K562 (cell line): Measurements from ENCODE around the gene RAD17. TPM values are rescaled to one million over a fixed set of nuclear protein-coding genes. Genes with fewer than 3 reads are reported as not detected.

Experiments used
- ASH1L ChIP-seq: fragments of 450-650 bp; IDR thresholded peaks from 2 replicates; pipeline ENCODE4 v1.6.1; 2018; ENCODE audit warnings: borderline replicate concordance, mild to moderate bottlenecking, low read depth; ENCODE audit not compliant: partially characterized antibody
- CREB1 ChIP-seq, 2 experiments: sonication (generic) in 1 of 2; formaldehyde crosslinking in 1 of 2; IDR thresholded peaks; 2 replicates each; pipeline versions ENCODE4 v1.6.1 to v1.8.0; 2012 to 2022; ENCODE audit warnings: inconsistent platforms in 1 of 2, mild to moderate bottlenecking in 1 of 2, missing genetic modification reagents in 1 of 2, moderate library complexity in 1 of 2
- EP300 ChIP-seq: IDR thresholded peaks from 2 replicates; pipeline ENCODE4 v1.6.1; 2012; ENCODE audit warnings: low read length, improper control_type of control experiment
- FOXK1 ChIP-seq: sonication (generic); formaldehyde crosslinking; IDR thresholded peaks from 2 replicates; pipeline ENCODE4 v1.8.0; 2022; ENCODE audit warnings: missing genetic modification reagents, mild to moderate bottlenecking, borderline replicate concordance
- HOXB6 ChIP-seq: fragments of 250-450 bp; sonication (Bioruptor Pico); IDR thresholded peaks from 2 replicates; pipeline ENCODE4 v1.5.1; 2022; ENCODE audit warnings: mild to moderate bottlenecking, borderline replicate concordance
- ILK ChIP-seq: fragments of 450-650 bp; IDR thresholded peaks from 2 replicates; pipeline ENCODE4 v1.6.1; 2016; ENCODE audit warnings: missing genetic modification characterization, low read depth, mild to moderate bottlenecking, missing compliant biosample characterization, moderate library complexity, borderline replicate concordance
- MCM3 ChIP-seq: fragments of 450-650 bp; IDR thresholded peaks from 2 replicates; pipeline ENCODE4 v1.6.1; 2016
- NFRKB ChIP-seq: fragments of 450-650 bp; IDR thresholded peaks from 2 replicates; pipeline ENCODE4 v1.6.1; 2016; ENCODE audit warnings: low read depth
- SAP30 ChIP-seq: fragments of 200-600 bp; sonication (generic); IDR thresholded peaks from 2 replicates; pipeline ENCODE4 v1.6.1; 2012; ENCODE audit warnings: borderline replicate concordance, low read depth, mild to moderate bottlenecking, moderate library complexity, low read length, control low read depth, inconsistent platforms; ENCODE audit not compliant: insufficient read depth, poor library complexity, severe bottlenecking
- SIRT6 ChIP-seq: IDR thresholded peaks from one replicate; pipeline ENCODE4 v1.6.1; 2012; ENCODE audit warnings: low read depth, mild to moderate bottlenecking, control low read depth, inconsistent platforms, low read length, moderate library complexity
- SMAD4 ChIP-seq: fragments of 250-450 bp; sonication (Bioruptor Pico); conservative IDR thresholded peaks from 2 replicates; pipeline ENCODE4 v1.8.0; 2021; ENCODE audit warnings: inconsistent platforms, mild to moderate bottlenecking, moderate library complexity
- TGIF2 ChIP-seq: sonication (generic); formaldehyde crosslinking; IDR thresholded peaks from 2 replicates; pipeline ENCODE4 v1.8.1; 2022; ENCODE audit warnings: mild to moderate bottlenecking, missing genetic modification reagents, moderate library complexity
- YBX1 ChIP-seq: fragments of 450-650 bp; IDR thresholded peaks from 2 replicates; pipeline ENCODE4 v1.7.1; 2016; ENCODE audit warnings: mild to moderate bottlenecking
- ZBTB8A ChIP-seq: fragments of 450-650 bp; IDR thresholded peaks from 2 replicates; pipeline ENCODE4 v1.6.1; 2018; ENCODE audit warnings: mild to moderate bottlenecking, moderate library complexity; ENCODE audit not compliant: partially characterized antibody
- ZNF133 ChIP-seq: fragments of 250-450 bp; sonication (Bioruptor Pico); IDR thresholded peaks from 2 replicates; pipeline ENCODE4 v1.4.0; 2020; ENCODE audit warnings: mild to moderate bottlenecking
- ZNF282 ChIP-seq: sonication (generic); formaldehyde crosslinking; IDR thresholded peaks from 2 replicates; pipeline ENCODE4 v1.8.1; 2023; ENCODE audit warnings: missing genetic modification reagents
- ZNF445 ChIP-seq: fragments of 250-450 bp; sonication (Bioruptor Pico); IDR thresholded peaks from 2 replicates; pipeline ENCODE4 v1.4.0; 2020; ENCODE audit warnings: low read depth, mild to moderate bottlenecking, moderate library complexity
- ZSCAN32 ChIP-seq: fragments of 450-650 bp; formaldehyde crosslinking; IDR thresholded peaks from 2 replicates; pipeline ENCODE4 v1.4.0; 2020; ENCODE audit warnings: mild to moderate bottlenecking, moderate library complexity
- polyA plus RNA-seq, 8 experiments: library from polyadenylated mRNA; depleted of rRNA in 4 of 8; stranded (reverse) in 5 of 8; unstranded in 3 of 8; fragments of >200 nt; fragmentation: Nextera tagmentation in 2 of 8; fragmentation: Illumina TruSeq in 1 of 8; extraction: Ambion mirVana in 2 of 8; extraction: Trizol in 1 of 8; gene quantifications; 2 replicates each; pipeline versions ENCODE4 v1.2.1 to v1.2.3, GENCODE V29; 2011 to 2014; ENCODE audit warnings: inconsistent platforms in 1 of 8, missing spikeins in 1 of 8
- total RNA-seq, 7 experiments: library from RNA; depleted of rRNA in 6 of 7; stranded (reverse); fragments of >200 nt in 6 of 7; fragmentation: Illumina TruSeq in 2 of 7; extraction: Trizol in 2 of 7; gene quantifications; 2 replicates each; pipeline versions ENCODE4 v1.2.1 to v1.2.3, GENCODE V29; 2011 to 2021; ENCODE audit warnings: low replicate concordance in 1 of 7
- TF ChIP-seq, protein P1 (sequence below): sonication (generic); formaldehyde crosslinking; IDR thresholded peaks from 2 replicates; pipeline ENCODE4 v1.8.1; 2023; ENCODE audit warnings: mild to moderate bottlenecking, missing genetic modification reagents
- TF ChIP-seq, protein P2 (sequence below), 2 experiments: fragments of 250-450 bp in 1 of 2; fragments of 450-650 bp in 1 of 2; sonication (Bioruptor Pico) in 1 of 2; IDR thresholded peaks; 2 replicates each; pipeline versions ENCODE4 v1.6.1 to v1.8.0; 2016 to 2021; ENCODE audit warnings: mild to moderate bottlenecking in 2 of 2, moderate library complexity in 2 of 2, missing compliant biosample characterization in 1 of 2, missing genetic modification characterization in 1 of 2
- TF ChIP-seq, protein P3 (sequence below): fragments of 250-450 bp; sonication (Bioruptor Pico); IDR thresholded peaks from 2 replicates; pipeline ENCODE4 v1.5.0; 2022; ENCODE audit warnings: mild to moderate bottlenecking

Gene RAD17
- total and polyA plus RNA-seq, 9 of the 15 experiments (the other 6 are each of a cell fraction or from before 2014, with no cell fraction given), result 21.1 to 50.1 (median 40.1) TPM

DNA sequence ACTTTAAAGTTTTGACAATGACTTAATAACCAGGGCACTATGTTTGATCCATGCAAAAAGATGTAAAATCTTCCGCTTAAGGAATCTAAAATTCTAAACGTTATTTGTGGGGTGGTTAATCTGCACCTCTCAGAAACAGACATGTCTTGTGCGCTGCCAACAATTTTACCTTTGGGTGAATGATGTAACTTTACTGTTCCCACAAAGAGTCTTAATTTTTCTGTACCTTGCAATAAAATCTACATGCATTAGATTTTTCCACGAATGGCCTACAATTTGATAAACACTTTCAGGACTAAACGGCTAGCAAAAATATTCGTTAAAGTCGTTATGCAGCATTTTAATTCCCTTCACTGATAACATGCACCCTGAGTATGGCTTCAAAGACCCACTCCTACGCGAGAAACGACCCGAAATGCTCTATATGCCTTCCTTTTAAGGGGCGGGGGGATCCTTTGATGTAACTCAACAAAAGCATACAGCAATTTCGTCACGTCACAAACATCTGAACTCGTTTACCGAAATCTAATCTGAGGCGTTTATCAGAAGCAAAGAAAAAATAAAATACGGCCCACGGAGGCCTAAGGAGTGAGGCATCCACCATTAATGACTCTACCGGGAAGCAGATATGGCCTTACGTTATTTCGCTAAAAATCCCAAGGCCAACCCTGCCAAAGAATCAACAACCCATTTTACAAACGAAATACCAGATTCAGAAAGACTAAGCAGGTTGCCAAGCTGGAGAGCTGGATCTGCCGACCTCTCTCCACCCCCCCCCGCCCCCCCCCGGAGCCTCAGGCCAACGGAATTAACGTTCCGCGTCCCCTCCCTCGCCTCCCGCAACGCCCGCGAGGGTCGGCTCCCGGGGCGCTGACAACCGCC lies 919 bp upstream of the RAD17 start (continued):
- TF ChIP-seq, protein P1, sequence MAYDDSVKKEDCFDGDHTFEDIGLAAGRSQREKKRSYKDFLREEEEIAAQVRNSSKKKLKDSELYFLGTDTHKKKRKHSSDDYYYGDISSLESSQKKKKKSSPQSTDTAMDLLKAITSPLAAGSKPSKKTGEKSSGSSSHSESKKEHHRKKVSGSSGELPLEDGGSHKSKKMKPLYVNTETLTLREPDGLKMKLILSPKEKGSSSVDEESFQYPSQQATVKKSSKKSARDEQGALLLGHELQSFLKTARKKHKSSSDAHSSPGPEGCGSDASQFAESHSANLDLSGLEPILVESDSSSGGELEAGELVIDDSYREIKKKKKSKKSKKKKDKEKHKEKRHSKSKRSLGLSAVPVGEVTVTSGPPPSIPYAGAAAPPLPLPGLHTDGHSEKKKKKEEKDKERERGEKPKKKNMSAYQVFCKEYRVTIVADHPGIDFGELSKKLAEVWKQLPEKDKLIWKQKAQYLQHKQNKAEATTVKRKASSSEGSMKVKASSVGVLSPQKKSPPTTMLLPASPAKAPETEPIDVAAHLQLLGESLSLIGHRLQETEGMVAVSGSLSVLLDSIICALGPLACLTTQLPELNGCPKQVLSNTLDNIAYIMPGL (CRISPR knock-in tag), result no peak
- TF ChIP-seq ZNF133 (CRISPR knock-in tag) (no peak), FOXK1 (CRISPR knock-in tag) (no peak), ZNF282 (CRISPR knock-in tag) (no peak), ASH1L (no peak), HOXB6 (CRISPR knock-in tag) (peak; percentile 68; the same call in 1 of the 2 replicates), ZBTB8A (no peak), YBX1 (no peak), MCM3 (no peak), SIRT6 (no peak), SMAD4 (no peak), CREB1 (IDR thresholded peaks at IDR 0.05) (no peak), CREB1 (CRISPR knock-in tag; IDR thresholded peaks at IDR 0.05) (no peak), ZSCAN32 (CRISPR knock-in tag) (no peak), NFRKB (peak; percentile 62; the same call in 1 of the 2 replicates), ILK (tag) (no peak), SAP30 (no peak), ZNF445 (CRISPR knock-in tag) (no peak), EP300 (0 out of 2 replicates have a peak, but pooled peaks have one; percentile 7), TGIF2 (CRISPR knock-in tag) (no peak)
- TF ChIP-seq, protein P2, sequence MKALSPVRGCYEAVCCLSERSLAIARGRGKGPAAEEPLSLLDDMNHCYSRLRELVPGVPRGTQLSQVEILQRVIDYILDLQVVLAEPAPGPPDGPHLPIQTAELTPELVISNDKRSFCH (CRISPR knock-in tag; IDR thresholded peaks at IDR 0.05), result no peak
- TF ChIP-seq, protein P2 (tag; IDR thresholded peaks at IDR 0.05), result 0 out of 2 replicates have a peak, but pooled peaks have one; percentile 14
- TF ChIP-seq, protein P3, sequence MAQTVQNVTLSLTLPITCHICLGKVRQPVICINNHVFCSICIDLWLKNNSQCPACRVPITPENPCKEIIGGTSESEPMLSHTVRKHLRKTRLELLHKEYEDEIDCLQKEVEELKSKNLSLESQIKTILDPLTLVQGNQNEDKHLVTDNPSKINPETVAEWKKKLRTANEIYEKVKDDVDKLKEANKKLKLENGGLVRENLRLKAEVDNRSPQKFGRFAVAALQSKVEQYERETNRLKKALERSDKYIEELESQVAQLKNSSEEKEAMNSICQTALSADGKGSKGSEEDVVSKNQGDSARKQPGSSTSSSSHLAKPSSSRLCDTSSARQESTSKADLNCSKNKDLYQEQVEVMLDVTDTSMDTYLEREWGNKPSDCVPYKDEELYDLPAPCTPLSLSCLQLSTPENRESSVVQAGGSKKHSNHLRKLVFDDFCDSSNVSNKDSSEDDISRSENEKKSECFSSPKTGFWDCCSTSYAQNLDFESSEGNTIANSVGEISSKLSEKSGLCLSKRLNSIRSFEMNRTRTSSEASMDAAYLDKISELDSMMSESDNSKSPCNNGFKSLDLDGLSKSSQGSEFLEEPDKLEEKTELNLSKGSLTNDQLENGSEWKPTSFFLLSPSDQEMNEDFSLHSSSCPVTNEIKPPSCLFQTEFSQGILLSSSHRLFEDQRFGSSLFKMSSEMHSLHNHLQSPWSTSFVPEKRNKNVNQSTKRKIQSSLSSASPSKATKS (CRISPR knock-in tag), result no peak
